Liver (tissue), 9 donors: ENCODE results near the gene POLG. TPM values are rescaled to one million over a fixed set of nuclear protein-coding genes. Genes with fewer than 3 reads are reported as not detected.

Experiments
- DNase-seq: peaks from one replicate; pipeline ENCODE4 v3.0.0-alpha.2; 2017; ENCODE audit warnings: low spot score
- H3K27ac ChIP-seq, 2 donors: one replicate each; pipeline ENCODE4 v1.7.0; 2013; ENCODE audit warnings: inconsistent platforms in 2 of 2, low read length in 2 of 2, control low read depth in 1 of 2, low read depth in 1 of 2, mild to moderate bottlenecking in 1 of 2
- H3K27me3 ChIP-seq, 4 donors: one replicate each; pipeline versions ENCODE4 v1.6.1 to v1.7.0; 2013; ENCODE audit warnings: low read length in 3 of 4, inconsistent platforms in 1 of 4, mild to moderate bottlenecking in 1 of 4, moderate library complexity in 1 of 4; ENCODE audit not compliant: control insufficient read depth in 4 of 4, insufficient read depth in 4 of 4
- H3K36me3 ChIP-seq, 4 donors: one replicate each; pipeline versions ENCODE4 v1.6.1 to v1.7.0; 2013; ENCODE audit warnings: low read length in 3 of 4, mild to moderate bottlenecking in 3 of 4, low read depth in 1 of 4, moderate library complexity in 1 of 4; ENCODE audit not compliant: control insufficient read depth in 4 of 4, insufficient read depth in 3 of 4
- H3K4me1 ChIP-seq, 4 donors: one replicate each; pipeline versions ENCODE4 v1.6.1 to v1.7.0; 2013; ENCODE audit warnings: low read length in 3 of 4, mild to moderate bottlenecking in 3 of 4, moderate library complexity in 1 of 4; ENCODE audit not compliant: control insufficient read depth in 4 of 4, insufficient read depth in 4 of 4
- H3K4me3 ChIP-seq, 3 donors: one replicate each; pipeline versions ENCODE4 v1.6.1 to v1.7.0; 2013; ENCODE audit warnings: low read length in 3 of 3, control low read depth in 1 of 3, low read depth in 1 of 3, mild to moderate bottlenecking in 1 of 3
- H3K9ac ChIP-seq, 2 donors: one replicate each; pipeline ENCODE4 v1.7.0; 2013; ENCODE audit warnings: low read length in 2 of 2, mild to moderate bottlenecking in 2 of 2, moderate library complexity in 2 of 2, control low read depth in 1 of 2, low read depth in 1 of 2
- H3K9me3 ChIP-seq, 4 donors: one replicate each; pipeline versions ENCODE4 v1.6.1 to v1.7.0; 2013; ENCODE audit warnings: low read length in 3 of 4; ENCODE audit not compliant: control insufficient read depth in 4 of 4
- GABPA ChIP-seq, 2 donors: IDR thresholded peaks in 1 of 2; conservative IDR thresholded peaks in 1 of 2; 2 replicates each; pipeline ENCODE4 v1.6.1; 2016; ENCODE audit warnings: antibody characterized with exemption in 2 of 2, mild to moderate bottlenecking in 1 of 2, moderate library complexity in 1 of 2
- HNF4A ChIP-seq, 2 donors: conservative IDR thresholded peaks; 2 replicates each; pipeline ENCODE4 v1.6.1; 2016; ENCODE audit warnings: antibody characterized with exemption in 2 of 2, mild to moderate bottlenecking in 2 of 2
- NR2F2 ChIP-seq: IDR thresholded peaks from 2 replicates; pipeline ENCODE4 v1.6.1; 2016; ENCODE audit warnings: antibody characterized with exemption
- YY1 ChIP-seq: IDR thresholded peaks from 2 replicates; pipeline ENCODE4 v1.6.1; 2016; ENCODE audit warnings: antibody characterized with exemption, mild to moderate bottlenecking
- WGBS: extraction: QIAGEN DNeasy Blood & Tissue Kit; methylation state at CpG from one replicate; pipeline ENCODE4 v1.1.7; 2013; 5-methylcytosine and 5-hydroxymethylcytosine counted together
- polyA plus RNA-seq, 2 donors: library from polyadenylated mRNA; stranded (reverse) in 1 of 2; unstranded in 1 of 2; fragments of 200-250 nt in 1 of 2; fragments of >200 nt in 1 of 2; fragmentation: Nextera tagmentation in 1 of 2; extraction: Ambion mirVana in 1 of 2; gene quantifications; one replicate each; pipeline versions ENCODE4 v1.2.1 to v1.2.3, GENCODE V29; 2013 to 2015
- total RNA-seq, 2 donors: library from RNA; depleted of rRNA; stranded (reverse); fragments of >200 nt; gene quantifications; one replicate each; pipeline ENCODE4 v1.2.3, GENCODE V29; 2014
- TF ChIP-seq, protein P1 (sequence below): IDR thresholded peaks from 2 replicates; pipeline ENCODE4 v1.6.1; 2016; ENCODE audit warnings: antibody characterized with exemption, mild to moderate bottlenecking
- TF ChIP-seq, protein P2 (sequence below): fragments of 150-350 bp; IDR thresholded peaks from 2 replicates; pipeline ENCODE4 v1.5.1; 2017; ENCODE audit warnings: improper control_type of control experiment, low read depth, low read length; ENCODE audit not compliant: missing input control
- donor health status: healthy.
- donor health status: healthy.
- donor health status: healthy.
- donor health status: healthy.
- donor health status: healthy.

The POLG gene
- total and polyA plus RNA-seq, 4 donors, result 15.2 to 53.1 (median 31.4) TPM

DNA sequence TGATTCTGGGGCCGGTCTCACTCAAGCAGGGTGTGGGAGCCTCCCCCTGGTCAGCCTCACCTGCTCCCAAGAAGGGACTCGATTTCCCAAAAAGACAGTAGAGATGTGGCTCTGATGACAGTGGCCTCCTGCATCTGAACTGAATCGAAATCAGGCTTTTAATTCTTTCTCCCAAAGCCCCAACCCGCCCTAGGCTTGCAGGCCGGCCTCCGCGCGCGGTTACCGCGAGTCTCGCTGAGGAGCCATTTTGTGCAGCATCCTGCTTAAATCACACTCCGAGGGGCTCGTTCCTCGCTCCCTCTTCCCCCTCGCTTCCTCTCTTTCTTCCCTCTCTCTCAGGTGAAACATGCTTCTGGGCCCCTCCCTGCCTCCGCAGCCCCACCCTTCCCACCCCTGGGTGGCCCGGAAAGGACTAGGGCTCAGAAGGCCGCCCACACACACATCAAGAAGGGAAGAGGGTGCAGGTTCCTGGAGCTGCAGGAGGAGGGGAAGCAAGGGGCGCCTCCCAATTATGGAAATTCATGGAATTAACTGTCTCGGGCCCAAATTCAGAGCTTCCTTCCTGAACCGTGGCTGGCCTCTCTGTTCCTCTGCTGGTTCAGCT lies 30.9 kb upstream of the POLG start:
- Histone ChIP-seq H3K27me3 (peaks cover 8 to 42% (median 20%) of the 10 kb centered on the region in 4 donors), H3K9me3 (no peaks in the 10 kb centered on the region), H3K9ac (no peak overlapping the region), H3K4me3 (no peak overlapping the region), H3K4me1 (peaks cover 0 to 18% (median 6%) of the 10 kb centered on the region in 4 donors), H3K27ac (no peak overlapping the region), H3K36me3 (no peaks in the 10 kb centered on the region)
- no peak for TF ChIP-seq NR2F2
- 16% methylated on average over 22 of the region's 22 CpGs for WGBS
- no peak for DNase-seq

DNA sequence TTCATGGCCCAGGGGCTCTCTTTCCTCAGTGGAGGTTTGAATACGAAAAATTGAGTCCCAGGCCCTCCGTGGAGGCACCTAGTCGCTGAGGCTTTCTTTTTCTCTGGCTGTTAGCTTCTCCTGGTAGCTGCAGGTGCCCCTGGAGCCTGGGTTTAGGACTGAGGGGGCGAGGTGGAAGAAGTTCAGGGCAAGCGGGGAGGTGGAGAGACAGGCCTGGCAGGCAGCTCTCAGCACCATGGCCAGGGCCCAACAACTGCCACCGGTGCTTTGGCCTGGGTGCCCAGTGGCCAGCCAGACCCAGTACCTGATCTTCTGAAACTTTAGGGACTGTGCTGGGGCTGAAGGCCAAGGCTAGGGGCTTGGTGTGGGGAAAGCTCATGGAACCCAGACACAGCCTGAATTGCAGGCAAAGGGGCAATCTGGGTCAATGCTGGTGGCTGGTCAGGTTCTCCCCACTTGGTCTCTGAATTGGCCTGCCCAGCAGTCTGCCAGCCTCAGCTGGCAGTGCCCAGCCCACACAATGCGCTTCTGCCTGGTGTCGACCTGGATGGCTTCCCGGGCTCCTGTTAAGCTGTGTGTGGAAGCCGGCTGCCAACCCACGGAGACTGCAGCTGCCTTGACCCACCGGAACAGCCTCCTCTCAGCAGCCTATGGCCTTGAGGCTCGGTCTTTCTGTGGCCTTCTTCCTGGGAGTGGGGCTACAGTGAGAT lies 30.3 kb upstream of the POLG start:
- no peaks in the 10 kb centered on the region for H3K36me3 ChIP-seq
- no peak for DNase-seq
- no peak overlapping the region for H3K9ac ChIP-seq
- TF ChIP-seq GABPA (IDR thresholded peaks at IDR 0.05 in 1 of 2, conservative IDR thresholded peaks at IDR 0.05 in 1 of 2), result no peak
- TF ChIP-seq, protein P1, sequence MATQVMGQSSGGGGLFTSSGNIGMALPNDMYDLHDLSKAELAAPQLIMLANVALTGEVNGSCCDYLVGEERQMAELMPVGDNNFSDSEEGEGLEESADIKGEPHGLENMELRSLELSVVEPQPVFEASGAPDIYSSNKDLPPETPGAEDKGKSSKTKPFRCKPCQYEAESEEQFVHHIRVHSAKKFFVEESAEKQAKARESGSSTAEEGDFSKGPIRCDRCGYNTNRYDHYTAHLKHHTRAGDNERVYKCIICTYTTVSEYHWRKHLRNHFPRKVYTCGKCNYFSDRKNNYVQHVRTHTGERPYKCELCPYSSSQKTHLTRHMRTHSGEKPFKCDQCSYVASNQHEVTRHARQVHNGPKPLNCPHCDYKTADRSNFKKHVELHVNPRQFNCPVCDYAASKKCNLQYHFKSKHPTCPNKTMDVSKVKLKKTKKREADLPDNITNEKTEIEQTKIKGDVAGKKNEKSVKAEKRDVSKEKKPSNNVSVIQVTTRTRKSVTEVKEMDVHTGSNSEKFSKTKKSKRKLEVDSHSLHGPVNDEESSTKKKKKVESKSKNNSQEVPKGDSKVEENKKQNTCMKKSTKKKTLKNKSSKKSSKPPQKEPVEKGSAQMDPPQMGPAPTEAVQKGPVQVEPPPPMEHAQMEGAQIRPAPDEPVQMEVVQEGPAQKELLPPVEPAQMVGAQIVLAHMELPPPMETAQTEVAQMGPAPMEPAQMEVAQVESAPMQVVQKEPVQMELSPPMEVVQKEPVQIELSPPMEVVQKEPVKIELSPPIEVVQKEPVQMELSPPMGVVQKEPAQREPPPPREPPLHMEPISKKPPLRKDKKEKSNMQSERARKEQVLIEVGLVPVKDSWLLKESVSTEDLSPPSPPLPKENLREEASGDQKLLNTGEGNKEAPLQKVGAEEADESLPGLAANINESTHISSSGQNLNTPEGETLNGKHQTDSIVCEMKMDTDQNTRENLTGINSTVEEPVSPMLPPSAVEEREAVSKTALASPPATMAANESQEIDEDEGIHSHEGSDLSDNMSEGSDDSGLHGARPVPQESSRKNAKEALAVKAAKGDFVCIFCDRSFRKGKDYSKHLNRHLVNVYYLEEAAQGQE, result peak; percentile 67
- TF ChIP-seq, protein P2, sequence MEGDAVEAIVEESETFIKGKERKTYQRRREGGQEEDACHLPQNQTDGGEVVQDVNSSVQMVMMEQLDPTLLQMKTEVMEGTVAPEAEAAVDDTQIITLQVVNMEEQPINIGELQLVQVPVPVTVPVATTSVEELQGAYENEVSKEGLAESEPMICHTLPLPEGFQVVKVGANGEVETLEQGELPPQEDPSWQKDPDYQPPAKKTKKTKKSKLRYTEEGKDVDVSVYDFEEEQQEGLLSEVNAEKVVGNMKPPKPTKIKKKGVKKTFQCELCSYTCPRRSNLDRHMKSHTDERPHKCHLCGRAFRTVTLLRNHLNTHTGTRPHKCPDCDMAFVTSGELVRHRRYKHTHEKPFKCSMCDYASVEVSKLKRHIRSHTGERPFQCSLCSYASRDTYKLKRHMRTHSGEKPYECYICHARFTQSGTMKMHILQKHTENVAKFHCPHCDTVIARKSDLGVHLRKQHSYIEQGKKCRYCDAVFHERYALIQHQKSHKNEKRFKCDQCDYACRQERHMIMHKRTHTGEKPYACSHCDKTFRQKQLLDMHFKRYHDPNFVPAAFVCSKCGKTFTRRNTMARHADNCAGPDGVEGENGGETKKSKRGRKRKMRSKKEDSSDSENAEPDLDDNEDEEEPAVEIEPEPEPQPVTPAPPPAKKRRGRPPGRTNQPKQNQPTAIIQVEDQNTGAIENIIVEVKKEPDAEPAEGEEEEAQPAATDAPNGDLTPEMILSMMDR, result peak; percentile 1
- H3K27ac ChIP-seq, result no peak overlapping the region
- 25% methylated on average over 13 of the region's 13 CpGs for WGBS
- peaks cover 10 to 36% (median 18%) of the 10 kb centered on the region in 4 donors for H3K27me3 ChIP-seq
- no peaks in the 10 kb centered on the region for H3K9me3 ChIP-seq
- peaks cover 0 to 18% (median 6%) of the 10 kb centered on the region in 4 donors for H3K4me1 ChIP-seq
- H3K4me3 ChIP-seq, result no peak overlapping the region

DNA sequence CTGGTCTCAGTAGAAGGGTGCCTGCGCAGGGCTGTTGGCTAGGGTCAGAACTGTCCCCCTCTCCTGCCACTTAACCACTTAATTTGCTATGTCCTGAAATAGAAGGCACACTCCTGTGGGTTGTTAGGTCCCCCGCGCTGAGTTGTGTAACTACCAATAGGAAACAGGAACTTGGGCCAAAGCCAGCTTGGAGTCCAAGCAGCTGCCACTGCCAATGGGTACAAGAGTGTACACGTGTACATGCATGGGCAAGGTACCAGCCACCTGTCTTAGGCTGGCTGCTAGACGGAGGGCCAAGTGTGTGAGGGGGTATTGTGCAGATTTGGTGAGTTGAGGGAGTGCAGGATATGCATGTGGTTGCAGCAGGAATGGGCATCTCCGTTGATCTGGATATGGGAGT lies 29.7 kb upstream of the POLG start:
- Histone ChIP-seq H3K27me3 (peaks cover 10 to 35% (median 17%) of the 10 kb centered on the region in 4 donors), H3K27ac (no peak overlapping the region), H3K4me3 (no peak overlapping the region), H3K4me1 (peaks cover 0 to 18% (median 6%) of the 10 kb centered on the region in 4 donors), H3K9ac (no peak overlapping the region), H3K36me3 (no peaks in the 10 kb centered on the region), H3K9me3 (no peaks in the 10 kb centered on the region)
- TF ChIP-seq YY1 (no peak), HNF4A (conservative IDR thresholded peaks at IDR 0.05) (peak in 1 of 2 donors; percentile 7)
- TF ChIP-seq, protein P2, result no peak
- DNase-seq, result no peak
- 19% methylated on average over 6 of the region's 6 CpGs for WGBS
